ENCODE measurements around the gene TSPO.

TSPO gene

GRCh38 chr22:43160497-43161126, 9.3 kb downstream of the TSPO start:
- Histone ChIP-seq H3K4me1 (ENCODE audit: control insufficient read depth, insufficient read depth, low read length) (peaks cover 9% of the 10 kb centered on the region), H3K27me3 (ENCODE audit: control insufficient read depth in 1 of 2, insufficient read depth in 2 of 2, low read length in 2 of 2) (no peaks in the 10 kb centered on the region), H3K36me3 (ENCODE audit: control insufficient read depth in 2 of 2, insufficient read depth in 2 of 2, low read length in 2 of 2) (peaks cover 0 to 10% of the 10 kb centered on the region in 2 donors), H3K9ac (ENCODE audit: low read length in 2 of 2) (no peak overlapping the region), H3K9me3 (ENCODE audit: control insufficient read depth in 2 of 2, low read length in 2 of 2) (no peaks in the 10 kb centered on the region), H3K4me3 (ENCODE audit: low read length in 2 of 2) (no peak overlapping the region), H3K27ac (ENCODE audit: low read length) (no peak overlapping the region)

GRCh38 chr22:43162412-43163150, 11.2 kb downstream of the TSPO start:
- no peak overlapping the region for H3K4me3 ChIP-seq (ENCODE audit: low read length in 2 of 2)
- H3K9ac ChIP-seq (ENCODE audit: low read length in 2 of 2): no peak overlapping the region
- no peaks in the 10 kb centered on the region for H3K27me3 ChIP-seq (ENCODE audit: control insufficient read depth in 1 of 2, insufficient read depth in 2 of 2, low read length in 2 of 2)
- peaks cover 0 to 12% of the 10 kb centered on the region in 2 donors for H3K36me3 ChIP-seq (ENCODE audit: control insufficient read depth in 2 of 2, insufficient read depth in 2 of 2, low read length in 2 of 2)
- no peaks in the 10 kb centered on the region for H3K9me3 ChIP-seq (ENCODE audit: control insufficient read depth in 2 of 2, low read length in 2 of 2)
- H3K27ac ChIP-seq (ENCODE audit: low read length): no peak overlapping the region
- peaks cover 9% of the 10 kb centered on the region for H3K4me1 ChIP-seq (ENCODE audit: control insufficient read depth, insufficient read depth, low read length)

- Histone ChIP-seq H3K27me3 (ENCODE audit: control insufficient read depth in 1 of 2, insufficient read depth in 2 of 2, low read length in 2 of 2) (no peaks in the 10 kb centered on the region), H3K9me3 (ENCODE audit: control insufficient read depth in 2 of 2, low read length in 2 of 2) (no peaks in the 10 kb centered on the region), H3K4me3 (ENCODE audit: low read length in 2 of 2) (no peak overlapping the region), H3K36me3 (ENCODE audit: control insufficient read depth in 2 of 2, insufficient read depth in 2 of 2, low read length in 2 of 2) (peaks cover 0 to 15% of the 10 kb centered on the region in 2 donors), H3K27ac (ENCODE audit: low read length) (no peak overlapping the region), H3K9ac (ENCODE audit: low read length in 2 of 2) (no peak overlapping the region), H3K4me1 (ENCODE audit: control insufficient read depth, insufficient read depth, low read length) (peaks cover 9% of the 10 kb centered on the region)
Measured at GRCh38 chr22:43163241-43163795, 12.0 kb downstream of the TSPO start.

- no peak overlapping the region for H3K9ac ChIP-seq (ENCODE audit: low read length in 2 of 2)
- peaks cover 6% of the 10 kb centered on the region for H3K4me1 ChIP-seq (ENCODE audit: control insufficient read depth, insufficient read depth, low read length)
- no peak overlapping the region for H3K27ac ChIP-seq (ENCODE audit: low read length)
- H3K4me3 ChIP-seq (ENCODE audit: low read length in 2 of 2): no peak overlapping the region
- H3K36me3 ChIP-seq (ENCODE audit: control insufficient read depth in 2 of 2, insufficient read depth in 2 of 2, low read length in 2 of 2): peaks cover 0 to 13% of the 10 kb centered on the region in 2 donors
- no peaks in the 10 kb centered on the region for H3K27me3 ChIP-seq (ENCODE audit: control insufficient read depth in 1 of 2, insufficient read depth in 2 of 2, low read length in 2 of 2)
- H3K9me3 ChIP-seq (ENCODE audit: control insufficient read depth in 2 of 2, low read length in 2 of 2): no peaks in the 10 kb centered on the region
Measured at GRCh38 chr22:43164636-43165035, 13.3 kb downstream of the TSPO start.

GRCh38 chr22:43166132-43166930, 15.0 kb downstream of the TSPO start:
- H3K27ac ChIP-seq (ENCODE audit: low read length): no peak overlapping the region
- H3K4me1 ChIP-seq (ENCODE audit: control insufficient read depth, insufficient read depth, low read length): peaks cover 6% of the 10 kb centered on the region
- H3K36me3 ChIP-seq (ENCODE audit: control insufficient read depth in 2 of 2, insufficient read depth in 2 of 2, low read length in 2 of 2): peaks cover 6 to 15% of the 10 kb centered on the region in 2 donors
- H3K27me3 ChIP-seq (ENCODE audit: control insufficient read depth in 1 of 2, insufficient read depth in 2 of 2, low read length in 2 of 2): no peaks in the 10 kb centered on the region
- no peaks in the 10 kb centered on the region for H3K9me3 ChIP-seq (ENCODE audit: control insufficient read depth in 2 of 2, low read length in 2 of 2)
- H3K9ac ChIP-seq (ENCODE audit: low read length in 2 of 2): no peak overlapping the region
- H3K4me3 ChIP-seq (ENCODE audit: low read length in 2 of 2): no peak overlapping the region

- H3K27me3 ChIP-seq (ENCODE audit: control insufficient read depth in 1 of 2, insufficient read depth in 2 of 2, low read length in 2 of 2): no peaks in the 10 kb centered on the region
- no peak overlapping the region for H3K27ac ChIP-seq (ENCODE audit: low read length)
- H3K36me3 ChIP-seq (ENCODE audit: control insufficient read depth in 2 of 2, insufficient read depth in 2 of 2, low read length in 2 of 2): peaks cover 6 to 22% of the 10 kb centered on the region in 2 donors
- no peaks in the 10 kb centered on the region for H3K9me3 ChIP-seq (ENCODE audit: control insufficient read depth in 2 of 2, low read length in 2 of 2)
- peaks cover 6% of the 10 kb centered on the region for H3K4me1 ChIP-seq (ENCODE audit: control insufficient read depth, insufficient read depth, low read length)
- H3K4me3 ChIP-seq (ENCODE audit: low read length in 2 of 2): no peak overlapping the region
- H3K9ac ChIP-seq (ENCODE audit: low read length in 2 of 2): no peak overlapping the region
Measured at GRCh38 chr22:43167001-43167589, 15.7 kb downstream of the TSPO start.

- H3K9ac ChIP-seq (ENCODE audit: low read length in 2 of 2): no peak overlapping the region
- H3K36me3 ChIP-seq (ENCODE audit: control insufficient read depth in 2 of 2, insufficient read depth in 2 of 2, low read length in 2 of 2): peaks cover 10 to 26% of the 10 kb centered on the region in 2 donors
Measured at GRCh38 chr22:43168471-43169309, 17.3 kb downstream of the TSPO start.

GRCh38 chr22:43169310-43170130, 18.2 kb downstream of the TSPO start:
- Histone ChIP-seq H3K36me3 (ENCODE audit: control insufficient read depth in 2 of 2, insufficient read depth in 2 of 2, low read length in 2 of 2) (peaks cover 14 to 29% of the 10 kb centered on the region in 2 donors), H3K27me3 (ENCODE audit: control insufficient read depth in 1 of 2, insufficient read depth in 2 of 2, low read length in 2 of 2) (no peaks in the 10 kb centered on the region), H3K9ac (ENCODE audit: low read length in 2 of 2) (no peak overlapping the region), H3K4me3 (ENCODE audit: low read length in 2 of 2) (no peak overlapping the region), H3K4me1 (ENCODE audit: control insufficient read depth, insufficient read depth, low read length) (no peaks in the 10 kb centered on the region), H3K27ac (ENCODE audit: low read length) (no peak overlapping the region), H3K9me3 (ENCODE audit: control insufficient read depth in 2 of 2, low read length in 2 of 2) (no peaks in the 10 kb centered on the region)

More at GRCh38 chr22:43168471-43169309, 17.3 kb downstream of the TSPO start:
- H3K27ac ChIP-seq (ENCODE audit: low read length): no peak overlapping the region
- no peaks in the 10 kb centered on the region for H3K9me3 ChIP-seq (ENCODE audit: control insufficient read depth in 2 of 2, low read length in 2 of 2)
- H3K4me3 ChIP-seq (ENCODE audit: low read length in 2 of 2): no peak overlapping the region
- no peaks in the 10 kb centered on the region for H3K27me3 ChIP-seq (ENCODE audit: control insufficient read depth in 1 of 2, insufficient read depth in 2 of 2, low read length in 2 of 2)
- H3K4me1 ChIP-seq (ENCODE audit: control insufficient read depth, insufficient read depth, low read length): no peaks in the 10 kb centered on the region

GRCh38 chr22:43170131-43170480, 18.7 kb downstream of the TSPO start:
- Histone ChIP-seq H3K4me1 (ENCODE audit: control insufficient read depth, insufficient read depth, low read length) (no peaks in the 10 kb centered on the region), H3K4me3 (ENCODE audit: low read length in 2 of 2) (no peak overlapping the region), H3K36me3 (ENCODE audit: control insufficient read depth in 2 of 2, insufficient read depth in 2 of 2, low read length in 2 of 2) (peaks cover 14 to 34% of the 10 kb centered on the region in 2 donors), H3K9ac (ENCODE audit: low read length in 2 of 2) (no peak overlapping the region), H3K27me3 (ENCODE audit: control insufficient read depth in 1 of 2, insufficient read depth in 2 of 2, low read length in 2 of 2) (no peaks in the 10 kb centered on the region), H3K9me3 (ENCODE audit: control insufficient read depth in 2 of 2, low read length in 2 of 2) (no peaks in the 10 kb centered on the region), H3K27ac (ENCODE audit: low read length) (no peak overlapping the region)

Measured in stomach smooth muscle (tissue), 2 donors.